GM21528 (cell line): Measurements from ENCODE around the gene TXLNB.
A peak's percentile ranks its signal among the peaks of the same experiment; 100 is the strongest.
"Not testable (repeated sequence)": the region's sequence is repeated elsewhere in the genome, so short reads cannot be mapped to it uniquely, and the experiment has no call there.

Experiments
- ATAC-seq: cut with Tn5 transposase; IDR thresholded peaks from one replicate; pipeline ENCODE4 v1.9.1; 2021; ENCODE audit warnings: mild to moderate bottlenecking, moderate library complexity; ENCODE audit not compliant: unreplicated experiment, low FRiP score

Gene TXLNB

DNA sequence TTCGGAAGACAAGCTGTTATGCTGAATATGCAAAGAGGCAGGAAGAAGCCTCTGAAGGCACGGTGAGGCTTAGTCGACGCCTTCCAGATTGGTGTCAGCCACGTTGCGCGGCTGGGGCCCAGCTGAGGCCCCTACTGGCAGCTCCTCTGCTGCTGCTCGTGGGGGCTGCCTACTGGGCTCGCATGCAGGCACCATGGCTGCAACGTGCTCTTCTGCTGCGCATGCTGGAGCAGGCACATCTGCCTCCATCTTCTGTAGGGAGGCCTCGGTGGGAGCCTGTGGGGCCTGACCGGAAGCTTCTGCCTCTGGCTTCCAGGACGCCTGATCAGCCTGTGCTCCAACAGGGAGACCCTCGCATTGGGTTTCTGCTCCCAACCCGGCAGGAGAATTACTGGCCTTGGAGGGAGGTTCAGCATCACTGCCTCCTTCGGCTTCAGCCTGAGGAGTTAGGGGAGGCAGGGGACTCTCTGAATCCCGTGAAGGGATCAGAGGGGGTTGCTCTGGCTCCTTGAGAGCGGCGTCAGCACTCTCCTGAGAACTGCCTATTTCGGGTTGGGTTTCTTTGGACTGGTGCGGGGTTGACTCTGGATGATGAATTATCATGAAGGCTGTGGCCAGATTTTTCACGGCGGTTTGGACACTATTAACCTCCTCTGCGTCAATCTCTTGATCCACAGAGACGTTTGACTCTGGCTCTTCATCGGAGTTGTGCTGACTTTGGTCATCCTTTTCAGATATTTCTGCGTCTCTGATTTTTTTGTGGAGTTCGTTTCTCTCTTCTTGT, 49.1 kb downstream of the TXLNB start:
- no peak for ATAC-seq

DNA sequence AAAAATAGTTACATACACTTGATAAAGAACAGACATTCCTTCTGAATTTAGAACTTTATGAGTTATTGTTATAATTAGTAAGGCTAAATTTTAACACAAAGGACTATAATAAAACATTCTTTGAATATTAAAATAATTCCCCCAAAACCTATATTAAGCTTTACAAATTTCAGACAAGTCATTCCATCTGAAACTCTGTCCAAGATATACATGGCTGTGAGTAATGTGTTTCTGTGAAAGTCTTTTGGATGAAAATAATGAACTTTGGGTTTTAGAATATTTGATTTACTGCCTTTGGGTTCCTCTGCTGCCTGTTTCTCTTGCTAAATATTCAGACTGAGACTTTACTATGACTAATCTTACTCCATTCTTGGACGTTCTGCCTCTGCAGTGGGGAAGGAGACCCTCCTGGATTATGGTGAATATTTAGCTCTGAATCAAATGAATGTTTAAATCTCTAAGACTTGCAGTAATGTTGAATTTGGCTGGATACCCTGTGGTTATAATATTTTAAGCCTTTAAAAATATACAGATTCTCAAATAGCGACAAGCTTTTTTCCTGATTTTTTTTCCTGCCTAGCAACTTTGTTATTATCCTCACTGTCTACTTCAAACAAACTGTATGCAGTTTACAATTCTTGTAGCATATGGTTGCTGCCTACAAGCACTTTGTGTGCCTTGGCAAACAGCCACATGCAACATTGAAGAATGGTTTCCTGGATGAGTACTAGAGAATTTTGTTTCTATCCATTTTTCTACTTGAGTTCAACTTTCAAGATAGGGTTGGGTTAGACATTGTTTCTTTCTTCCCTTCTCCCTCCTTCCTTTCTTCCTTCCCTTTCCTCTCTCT, 51.4 kb downstream of the TXLNB start:
- ATAC-seq = no peak

DNA sequence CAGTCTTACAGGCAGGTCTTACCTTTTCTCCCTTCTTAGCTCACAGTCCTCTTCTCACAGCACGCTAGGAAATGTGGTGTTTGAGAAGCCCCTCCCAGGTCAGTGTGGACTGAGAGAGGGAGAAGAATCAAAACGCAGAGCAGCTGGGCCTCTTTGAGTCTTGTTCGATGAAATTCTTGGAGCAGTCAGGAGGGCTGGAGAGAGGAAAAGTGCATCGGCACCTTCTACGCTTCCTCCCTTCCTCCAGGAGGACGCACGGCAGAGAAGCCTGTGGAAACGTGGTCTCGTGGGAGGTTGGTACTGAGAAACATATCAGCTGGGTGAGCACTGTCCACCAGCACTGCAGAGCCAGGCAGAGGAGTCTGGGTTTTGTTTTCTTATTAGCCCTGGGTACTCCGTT, 52.7 kb downstream of the TXLNB start:
- ATAC-seq = no peak

DNA sequence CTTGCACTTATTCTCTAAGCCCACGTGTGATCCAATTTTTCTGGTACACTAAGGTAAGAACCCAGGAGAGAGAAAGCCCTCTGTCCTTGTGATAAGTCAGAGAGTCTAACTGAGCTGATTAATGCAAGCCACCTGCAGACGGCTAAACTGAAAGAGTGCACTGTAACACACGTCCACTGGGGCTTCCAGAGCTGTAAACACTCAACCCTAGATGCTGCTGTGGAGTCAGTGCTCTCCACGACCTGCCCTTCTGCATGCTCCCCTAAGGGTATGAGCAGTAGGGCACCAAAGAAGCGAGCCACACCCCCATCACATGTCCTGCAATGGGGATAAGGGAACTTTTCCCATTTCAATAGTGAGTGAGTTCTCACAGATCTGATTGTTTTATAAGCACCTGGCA, 55.7 kb downstream of the TXLNB start:
- ATAC-seq = no peak

GRCh38 chr6:139235661-139236060, 56.1 kb downstream of the TXLNB start:
- no peak for ATAC-seq

DNA sequence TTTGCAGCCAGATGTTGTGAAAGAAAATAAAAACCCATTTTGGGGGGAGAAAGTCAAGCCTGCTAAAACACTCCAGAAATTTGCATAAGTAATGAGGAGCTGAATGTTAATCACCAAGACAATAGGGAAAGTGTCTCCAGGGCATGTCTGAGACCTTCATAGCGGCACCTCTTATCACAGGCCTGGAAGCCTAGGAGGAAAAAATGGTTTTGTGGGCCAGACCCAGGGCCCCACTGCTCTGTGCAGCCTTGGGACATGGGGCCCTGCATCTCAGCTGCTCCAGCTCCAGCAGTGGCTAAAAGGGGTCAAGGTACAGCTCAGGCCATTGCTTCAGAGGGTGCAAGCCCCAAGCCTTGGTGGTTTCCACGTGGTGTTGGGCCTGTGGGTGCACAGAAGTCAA, 57.6 kb downstream of the TXLNB start:
- not testable (repeated sequence) for ATAC-seq

DNA sequence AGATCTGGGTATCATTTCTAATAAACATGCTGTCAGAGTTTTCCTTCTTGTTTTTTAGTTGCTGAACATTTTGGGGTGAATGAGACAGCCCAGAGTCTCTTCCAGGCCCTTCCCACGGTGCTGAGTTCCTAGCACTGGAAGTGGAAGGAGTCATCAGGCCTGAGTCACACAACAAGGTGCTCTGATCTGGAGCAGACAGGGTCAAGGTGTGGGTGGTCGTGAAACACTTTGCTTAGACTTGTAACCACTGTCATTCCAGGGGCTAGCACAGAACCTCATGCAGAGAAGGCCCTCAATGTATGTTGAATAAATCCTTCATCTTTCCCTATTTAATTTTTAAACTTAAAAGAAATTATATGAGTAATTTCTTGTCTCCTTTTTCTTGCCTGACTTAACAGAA, 60.6 kb downstream of the TXLNB start:
- no peak for ATAC-seq

- ATAC-seq = no peak
Measured at GRCh38 chr6:139230391-139230840, 61.4 kb downstream of the TXLNB start.

- not testable (repeated sequence) for ATAC-seq
Measured at GRCh38 chr6:139228387-139228786, 63.4 kb downstream of the TXLNB start.

DNA sequence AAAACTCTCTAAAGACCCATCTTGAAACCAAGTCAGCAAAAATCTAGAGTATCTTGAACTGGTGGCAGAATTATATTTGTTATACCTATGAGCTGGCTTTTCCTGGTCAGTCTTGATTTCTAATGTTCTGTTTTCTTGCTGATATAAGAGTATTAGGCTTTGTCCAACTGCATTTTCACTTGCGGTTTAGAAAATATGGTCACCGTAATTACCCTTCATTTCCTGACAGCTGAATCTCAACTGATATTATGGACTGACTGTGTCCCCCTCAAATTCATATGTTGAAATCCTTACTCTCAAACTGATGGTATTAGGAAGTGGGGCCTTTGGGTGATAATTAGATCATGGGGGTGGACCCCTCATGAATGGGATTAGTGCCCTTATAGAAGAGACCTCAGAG, 72.1 kb downstream of the TXLNB start:
- no peak for ATAC-seq

- peak; percentile 100 for ATAC-seq
Measured at GRCh38 chr6:139219271-139219729, 72.5 kb downstream of the TXLNB start.

DNA sequence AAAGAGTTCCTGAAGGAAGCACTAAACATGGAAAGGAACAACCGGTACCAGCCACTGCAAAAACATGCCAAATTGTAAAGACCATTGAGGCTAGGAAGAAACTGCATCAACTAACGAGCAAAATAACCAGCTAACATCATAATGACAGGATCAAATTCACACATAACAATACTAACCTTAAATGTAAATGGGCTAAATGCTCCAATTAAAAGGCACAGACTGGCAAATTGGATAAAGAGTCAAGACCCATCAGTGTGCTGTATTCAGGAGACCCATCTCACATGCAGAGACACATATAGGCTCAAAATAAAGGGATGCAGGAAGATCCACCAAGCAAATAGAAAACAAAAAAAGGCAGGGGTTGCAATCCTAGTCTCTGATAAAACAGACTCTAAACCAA, 79.3 kb downstream of the TXLNB start:
- not testable (repeated sequence) for ATAC-seq

- ATAC-seq = not testable (repeated sequence)
Measured at GRCh38 chr6:139210766-139211165, 81.0 kb downstream of the TXLNB start.

DNA sequence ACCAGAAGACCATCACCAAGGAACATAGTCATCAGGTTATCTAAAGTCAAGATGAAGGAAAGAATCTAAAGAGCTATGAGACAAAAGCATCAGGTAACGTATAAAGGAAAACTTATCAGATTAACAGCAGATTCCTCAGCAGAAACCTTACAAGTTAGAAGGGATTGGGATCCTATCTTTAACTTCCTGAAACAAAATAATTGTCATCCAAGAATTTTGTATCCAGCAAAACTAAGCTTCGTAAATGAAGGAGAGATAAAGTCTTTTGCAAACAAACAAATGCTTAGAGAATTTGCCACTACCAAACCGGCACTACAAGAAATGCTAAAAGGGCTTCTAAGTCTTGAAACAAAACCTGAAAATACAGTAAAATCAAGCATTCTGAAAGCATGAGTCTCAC, 86.0 kb downstream of the TXLNB start:
- no peak for ATAC-seq

DNA sequence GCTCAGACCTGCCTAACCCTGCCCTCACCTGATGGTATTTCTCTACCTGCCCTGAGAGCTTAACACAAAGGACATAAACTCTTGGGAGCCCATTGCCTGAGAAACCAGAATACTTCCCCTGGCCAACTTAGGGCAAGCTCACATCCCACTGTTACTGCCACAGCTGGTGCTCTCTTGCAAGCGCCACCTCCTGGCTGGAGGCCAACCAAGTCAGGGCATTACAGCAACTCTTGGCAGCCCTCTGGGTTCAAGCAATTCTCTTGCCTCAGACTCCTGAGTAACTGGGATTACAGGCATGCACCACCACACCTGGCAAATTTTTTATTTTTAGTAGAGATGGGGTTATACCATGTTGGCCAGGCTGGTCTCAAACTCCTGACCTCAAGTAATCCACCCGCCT, 86.8 kb downstream of the TXLNB start:
- ATAC-seq = no peak

- no peak for ATAC-seq
Measured at GRCh38 chr6:139201378-139201777, 90.4 kb downstream of the TXLNB start.

- no peak for ATAC-seq
Measured at GRCh38 chr6:139198529-139199288, 93.1 kb downstream of the TXLNB start.

GRCh38 chr6:139194740-139195139, 97.1 kb downstream of the TXLNB start:
- ATAC-seq = no peak
